PC-3 (cell line): ENCODE results near the gene MTMR6. TPM values are rescaled to one million over a fixed set of nuclear protein-coding genes. Genes with fewer than 3 reads are reported as not detected.

Source experiments
- ATAC-seq: fragments of 200-7000 bp; cut with Tn5 transposase; 2 replicates; pipeline ENCODE4 v1.9.1; 2020; ENCODE audit warnings: mild to moderate bottlenecking, moderate library complexity
- BruUV-seq: library from RNA; stranded (reverse); fragments of 400-500 nt; replicated peaks from 2 replicates; lab custom pipeline; 2021; lab: Mats Ljungman, UMichigan
- CTCF ChIA-PET: fragments of 300-600 bp; sonication (Branson Sonifier 250); formaldehyde crosslinking; loops from one replicate; lab custom pipeline; 2022; ENCODE audit warnings: antibody characterized with exemption; lab: Charles Lee
- POLR2A ChIA-PET: fragments of 300-600 bp; sonication (Branson Sonifier 250); formaldehyde crosslinking; loops from one replicate; lab custom pipeline; 2022; ENCODE audit warnings: antibody characterized with exemption; ENCODE audit not compliant: unreplicated experiment; lab: Charles Lee
- DNase-seq: peaks from one replicate; pipeline ENCODE4 v3.0.0-alpha.2; 2015
- H2AFZ ChIP-seq: fragments of 300-600 bp; sonication (generic); 2 replicates; pipeline ENCODE4 v1.6.0; 2016; ENCODE audit warnings: antibody characterized with exemption, low read length
- H3F3A ChIP-seq: fragments of 300-600 bp; sonication (generic); one replicate; pipeline ENCODE4 v1.6.0; 2017; ENCODE audit warnings: antibody characterized with exemption, low read length, control low read depth, mild to moderate bottlenecking; ENCODE audit not compliant: unreplicated experiment
- H3K27ac ChIP-seq: fragments of 300-600 bp; sonication (generic); 2 replicates; pipeline ENCODE4 v1.5.1; 2016; ENCODE audit warnings: mild to moderate bottlenecking, low read length
- H3K27me3 ChIP-seq: fragments of 300-600 bp; sonication (generic); 2 replicates; pipeline ENCODE4 v1.6.1; 2016; ENCODE audit warnings: low read length, mixed read lengths
- H3K36me3 ChIP-seq: fragments of 300-600 bp; sonication (generic); 2 replicates; pipeline ENCODE4 v1.6.1; 2016; ENCODE audit warnings: low read depth, mixed run types, low read length, mixed read lengths
- H3K4me1 ChIP-seq: fragments of 300-600 bp; sonication (generic); 2 replicates; pipeline ENCODE4 v1.5.1; 2016; ENCODE audit warnings: low read length; ENCODE audit not compliant: insufficient read depth
- H3K4me2 ChIP-seq: fragments of 300-600 bp; sonication (generic); 2 replicates; pipeline ENCODE4 v1.6.0; 2016; ENCODE audit warnings: low read length
- H3K4me3 ChIP-seq: fragments of 300-600 bp; sonication (generic); 2 replicates; pipeline ENCODE4 v1.5.1; 2016; ENCODE audit warnings: mild to moderate bottlenecking, low read length, mixed read lengths
- H3K79me2 ChIP-seq: fragments of 300-600 bp; sonication (generic); 2 replicates; pipeline ENCODE4 v1.6.1; 2017; ENCODE audit warnings: low read length, mixed read lengths
- H3K9ac ChIP-seq: fragments of 300-600 bp; sonication (generic); 2 replicates; pipeline ENCODE4 v1.6.0; 2016; ENCODE audit warnings: mild to moderate bottlenecking, low read length
- H3K9me2 ChIP-seq: fragments of 300-600 bp; sonication (generic); replicated peaks from 2 replicates; pipeline ENCODE4 v1.6.1; 2016; ENCODE audit warnings: mixed run types, low read length, mixed read lengths
- H3K9me3 ChIP-seq: fragments of 300-600 bp; sonication (generic); 2 replicates; pipeline ENCODE4 v1.6.1; 2016; ENCODE audit warnings: low read length, mixed read lengths
- H4K20me1 ChIP-seq: fragments of 300-600 bp; sonication (generic); 2 replicates; pipeline ENCODE4 v1.6.1; 2016; ENCODE audit warnings: low read length, mixed read lengths
- CTCF ChIP-seq: fragments of 300-600 bp; sonication (generic); conservative IDR thresholded peaks from 2 replicates; pipeline ENCODE4 v1.5.1; 2017; ENCODE audit warnings: antibody characterized with exemption, low read depth, mild to moderate bottlenecking, low read length
- EZH2 ChIP-seq: fragments of 300-600 bp; sonication (generic); IDR thresholded peaks from one replicate; pipeline ENCODE4 v1.6.1; 2017; ENCODE audit warnings: antibody characterized with exemption, mild to moderate bottlenecking, low read length; ENCODE audit not compliant: unreplicated experiment
- EZH2phosphoT487 ChIP-seq: fragments of 300-600 bp; sonication (generic); IDR thresholded peaks from 2 replicates; pipeline ENCODE4 v1.6.1; 2018; ENCODE audit warnings: mild to moderate bottlenecking, antibody characterized with exemption, low read length, borderline replicate concordance
- intact Hi-C: fragments of 100-400 bp; cut with micrococcal nuclease; formaldehyde crosslinking; loops from 2 replicates; pipeline ENCODE4 v1.9.0; 2023
- total RNA-seq: library from RNA; depleted of rRNA; stranded (reverse); fragments of >200 nt; gene quantifications from 2 replicates; pipeline ENCODE4 v1.2.3, GENCODE V29; 2014

The MTMR6 gene
- total RNA-seq, 1 experiment from 2014 or later: 10.5 TPM

DNA sequence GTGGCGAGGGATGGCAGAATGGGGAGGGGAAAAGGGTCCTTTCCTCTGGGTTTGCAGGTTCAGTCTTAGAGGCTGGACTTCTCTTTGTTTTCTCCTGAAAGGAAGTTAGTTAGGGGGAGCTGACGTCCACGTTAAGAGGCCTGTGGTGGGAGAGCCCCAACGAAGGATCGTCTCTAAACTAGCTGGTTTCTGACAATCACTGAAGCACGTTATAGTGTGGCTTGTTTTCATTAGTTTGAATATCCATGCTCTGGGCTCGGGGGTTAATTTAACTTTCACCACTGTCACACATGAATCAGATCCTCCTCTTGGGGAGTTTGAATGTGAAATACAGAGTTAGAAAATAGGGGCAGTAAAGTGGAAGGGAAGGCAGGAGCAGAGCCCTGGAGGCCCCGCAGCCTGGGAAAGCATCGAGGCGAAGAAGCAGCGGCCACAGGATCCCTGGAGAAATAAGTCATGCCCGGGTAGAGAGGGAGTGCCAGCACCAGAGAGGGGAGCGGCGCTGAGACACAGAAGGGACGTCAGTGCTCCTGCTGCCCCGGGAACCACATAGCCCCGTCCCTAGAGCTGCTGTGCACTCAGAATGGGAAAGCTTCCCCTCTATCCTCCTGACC is 84.1 kb downstream of the MTMR6 start:
- peaks cover 59% of the 10 kb centered on the region for H3K27me3 ChIP-seq
- ChIA-PET POLR2A (no interaction called here), CTCF (no interaction called here)
- H3K4me3 ChIP-seq: no peak overlapping the region
- no peaks in the 10 kb centered on the region for H4K20me1 ChIP-seq
- H3K36me3 ChIP-seq: no peaks in the 10 kb centered on the region
- no peaks in the 10 kb centered on the region for H3K9me3 ChIP-seq
- BruUV-seq: no TSS peak
- no peak overlapping the region for H3K4me2 ChIP-seq
- H3K27ac ChIP-seq: no peak overlapping the region
- H2AFZ ChIP-seq: no peak overlapping the region
- H3K9me2 ChIP-seq: no peaks in the 10 kb centered on the region
- intact Hi-C loops: no loop called here
- TF ChIP-seq EZH2phosphoT487 (no peak), EZH2 (no peak), CTCF (no peak)
- H3K79me2 ChIP-seq: no peaks in the 10 kb centered on the region
- H3F3A ChIP-seq: no peaks in the 10 kb centered on the region
- H3K4me1 ChIP-seq: no peaks in the 10 kb centered on the region
- DNase-seq: no peak
- no peak for ATAC-seq
- no peak overlapping the region for H3K9ac ChIP-seq

DNA sequence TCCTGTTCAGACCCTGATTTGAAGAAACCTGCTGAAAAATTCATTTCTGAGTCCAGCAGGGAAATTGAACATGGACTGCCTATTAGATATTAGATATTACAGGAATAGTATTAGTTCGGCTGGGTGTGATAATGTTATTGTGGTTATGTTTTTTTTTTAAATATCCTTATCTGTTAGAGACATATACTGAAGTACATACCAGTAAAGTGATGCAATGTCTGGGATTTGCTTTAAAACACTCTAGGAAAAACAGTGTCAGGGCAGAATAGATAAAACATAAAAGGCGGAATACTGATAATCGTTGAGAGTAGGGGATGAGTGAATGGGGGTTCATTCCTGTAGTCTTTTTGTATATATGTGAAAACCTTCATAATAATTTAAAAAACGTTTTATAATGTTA is 86.5 kb downstream of the MTMR6 start:
- Histone ChIP-seq H2AFZ (no peak overlapping the region), H3K4me3 (no peak overlapping the region), H3F3A (no peaks in the 10 kb centered on the region), H3K27me3 (peaks cover 68% of the 10 kb centered on the region), H3K9me3 (no peaks in the 10 kb centered on the region), H3K4me2 (no peak overlapping the region), H3K27ac (no peak overlapping the region), H3K36me3 (no peaks in the 10 kb centered on the region), H3K9me2 (no peaks in the 10 kb centered on the region), H3K79me2 (no peaks in the 10 kb centered on the region), H4K20me1 (no peaks in the 10 kb centered on the region), H3K9ac (no peak overlapping the region), H3K4me1 (no peaks in the 10 kb centered on the region)
- no TSS peak for BruUV-seq
- TF ChIP-seq EZH2 (no peak), EZH2phosphoT487 (no peak), CTCF (no peak)
- intact Hi-C loops: no loop called here
- CTCF ChIA-PET: no interaction called here
- POLR2A ChIA-PET: interaction anchor here (0.7 kb wide), 1 partner anchor 50 kb away, joined by 4 read pairs; no protein-coding TSS in a partner anchor
- no peak for DNase-seq
- no peak for ATAC-seq

DNA sequence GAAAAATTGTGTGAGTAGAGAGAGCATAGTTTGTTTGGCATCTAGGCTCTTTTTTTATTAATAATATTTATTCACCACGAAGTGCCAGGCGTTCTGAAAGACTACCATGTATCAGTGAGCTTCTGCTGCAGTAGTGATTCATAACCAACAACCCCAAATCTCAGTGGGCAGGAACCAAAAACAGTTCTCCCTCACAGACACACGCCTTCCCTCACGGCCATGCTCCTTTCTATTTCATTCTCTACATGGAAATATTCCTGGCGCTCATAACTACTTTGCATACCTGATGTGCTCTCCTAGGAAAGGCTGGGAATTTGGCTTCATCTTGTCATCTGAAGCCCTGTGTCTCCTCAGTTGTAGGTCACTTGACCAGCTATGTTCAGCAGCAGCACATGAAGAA is 88.6 kb downstream of the MTMR6 start:
- Histone ChIP-seq H3K79me2 (no peaks in the 10 kb centered on the region), H2AFZ (no peak overlapping the region), H4K20me1 (no peaks in the 10 kb centered on the region), H3K4me3 (no peak overlapping the region), H3K4me1 (no peaks in the 10 kb centered on the region), H3K9ac (no peak overlapping the region), H3K27me3 (peaks cover 60% of the 10 kb centered on the region), H3K27ac (no peak overlapping the region), H3K36me3 (no peaks in the 10 kb centered on the region), H3F3A (no peaks in the 10 kb centered on the region), H3K9me2 (no peaks in the 10 kb centered on the region), H3K4me2 (no peak overlapping the region), H3K9me3 (no peaks in the 10 kb centered on the region)
- no TSS peak for BruUV-seq
- intact Hi-C loops: no loop called here
- ChIA-PET CTCF (no interaction called here), POLR2A (no interaction called here)
- TF ChIP-seq EZH2phosphoT487 (no peak), CTCF (no peak), EZH2 (no peak)
- no peak for ATAC-seq
- no peak for DNase-seq
